Measurements from ENCODE around the gene ZNF772. TPM values are rescaled to one million over a fixed set of nuclear protein-coding genes. Genes with fewer than 3 reads are reported as not detected.
A peak's percentile ranks its signal among the peaks of the same experiment; 100 is the strongest.
"Not testable (repeated sequence)": the region's sequence is repeated elsewhere in the genome, so short reads cannot be mapped to it uniquely, and the experiment has no call there.

The ZNF772 gene
- total RNA-seq (2014; rRNA removed): 11.1 and 17.9 TPM in 2 replicates
- polyA plus RNA-seq (2012): 3.0 TPM

DNA sequence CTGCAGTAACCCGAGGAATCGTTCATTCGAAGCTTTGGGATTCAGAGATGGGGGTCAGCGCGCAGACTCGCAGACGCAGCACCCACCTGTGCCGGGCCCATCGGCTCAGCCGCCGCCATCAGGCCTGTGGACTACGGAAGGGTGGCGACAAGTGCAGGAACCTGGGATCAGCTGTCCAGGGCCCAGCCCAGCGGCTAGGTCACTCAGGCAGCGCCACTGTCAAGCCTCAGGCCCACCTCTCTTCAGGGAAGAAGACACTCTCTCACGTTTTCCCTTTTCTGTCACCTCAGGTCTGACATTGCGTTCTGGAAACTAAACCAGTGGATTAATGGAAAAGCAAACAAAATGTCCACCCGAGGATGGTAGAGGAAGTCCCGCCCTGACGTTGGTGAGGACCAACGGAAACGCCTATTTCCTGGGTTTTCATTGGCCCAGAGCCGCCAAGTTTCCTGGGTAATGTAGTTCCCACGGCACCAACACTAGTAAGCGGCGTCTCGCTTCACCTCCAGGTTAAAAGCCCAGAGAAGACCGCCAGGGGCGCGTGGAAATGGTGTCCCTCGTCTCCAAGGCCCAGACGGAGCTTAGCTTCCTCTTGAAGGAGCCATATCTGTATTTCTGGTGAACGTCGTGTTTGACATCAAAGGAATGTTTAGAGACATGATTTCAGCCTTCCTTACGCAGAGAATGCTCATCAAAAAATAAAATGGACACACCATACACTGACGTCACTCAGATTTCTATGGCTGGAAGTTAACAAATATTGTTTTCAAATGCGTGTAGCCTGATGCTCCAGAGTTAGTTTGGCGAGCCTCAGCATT, at the start of gene ZNF772:
Gene ZNF772 (minus strand): TSS at position 376 of the 818 bp plus-strand sequence. CDS start 257 bp downstream, at position 119.
- DNase-seq (ENCODE audit: low read depth): peak; percentile 94

GRCh38 chr19:57518021-57518420, 40.7 kb upstream of the ZNF772 start:
- not testable (repeated sequence) for DNase-seq (ENCODE audit: low read depth)

DNA sequence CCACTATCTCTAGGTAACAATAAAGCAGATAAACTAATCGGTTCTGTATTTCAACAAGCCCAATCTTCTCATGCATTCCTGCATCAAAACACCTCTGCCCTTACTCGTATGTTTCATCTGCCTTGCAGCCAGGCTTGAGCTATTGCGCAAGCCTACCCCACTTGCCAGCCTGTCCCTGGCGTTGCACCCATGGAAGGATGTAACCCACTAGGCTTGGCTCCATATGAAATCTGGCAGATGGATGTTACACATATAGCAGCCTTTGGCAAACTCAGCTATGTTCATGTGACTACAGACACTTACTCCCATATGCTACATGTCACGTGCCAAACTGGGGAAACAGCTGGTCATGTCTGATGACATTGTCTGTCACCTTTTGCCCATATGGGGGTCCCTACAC, 37.9 kb upstream of the ZNF772 start:
- DNase-seq (ENCODE audit: low read depth): no peak

GRCh38 chr19:57512845-57513244, 35.5 kb upstream of the ZNF772 start:
- peak; percentile 33 for DNase-seq (ENCODE audit: low read depth)

DNA sequence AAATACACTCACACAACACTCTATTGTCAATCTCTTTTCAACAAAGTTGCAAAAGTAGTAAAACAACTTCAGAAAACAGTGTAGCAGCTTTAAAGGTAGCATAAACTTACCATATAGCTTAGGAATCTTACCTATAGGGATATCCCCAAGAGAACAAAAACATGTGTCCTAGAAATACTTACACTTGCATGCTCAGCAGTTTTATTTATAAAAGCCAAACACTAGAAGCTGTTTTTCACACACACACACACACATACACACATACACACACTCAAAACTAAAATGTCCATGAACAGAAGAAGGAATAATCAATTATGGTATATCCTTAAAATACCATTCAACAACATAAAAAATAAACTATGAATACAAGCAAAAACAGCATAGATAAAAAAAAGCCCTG, 34.1 kb upstream of the ZNF772 start:
- no peak for DNase-seq (ENCODE audit: low read depth)

GRCh38 chr19:57506163-57506562, 28.8 kb upstream of the ZNF772 start:
- no peak for DNase-seq (ENCODE audit: low read depth)

- peak; percentile 23 for DNase-seq (ENCODE audit: low read depth)
Observed at GRCh38 chr19:57500400-57500799, 23.0 kb upstream of the ZNF772 start.

DNA sequence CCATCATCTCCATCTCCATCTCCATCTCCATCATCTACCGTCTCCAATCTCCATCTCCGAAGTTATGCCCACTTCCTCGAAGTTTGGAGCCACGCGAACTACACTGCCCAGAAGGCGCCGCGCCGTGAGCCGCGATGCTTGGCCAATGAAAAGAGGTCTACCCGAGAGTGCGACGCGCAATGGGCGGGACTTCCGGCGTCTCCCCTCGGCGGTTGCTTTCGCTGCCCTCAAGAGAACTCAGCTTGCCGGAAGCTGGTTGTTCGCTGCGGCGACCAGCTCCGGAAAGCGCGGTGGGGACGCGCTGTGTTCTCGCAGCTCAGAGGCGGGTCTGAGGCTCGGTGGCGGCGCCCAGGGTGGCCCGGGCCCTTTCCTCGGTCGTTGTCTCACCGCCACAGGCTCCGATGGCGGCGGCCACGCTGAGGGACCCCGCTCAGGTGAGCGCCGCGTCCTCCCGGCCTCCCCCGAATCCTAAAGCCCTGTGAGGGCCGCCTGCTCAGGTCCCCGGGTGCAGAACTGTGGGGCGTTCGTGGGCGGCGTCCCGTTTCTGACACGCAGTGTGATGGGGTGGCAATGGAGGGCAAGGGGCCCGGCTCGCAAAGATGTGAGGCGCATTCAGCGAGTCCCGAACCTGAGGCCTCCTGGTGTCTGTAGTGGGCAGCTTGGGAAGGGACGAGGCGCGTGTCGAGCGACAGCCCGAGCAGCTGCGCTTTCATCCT, 22.5 kb upstream of the ZNF772 start, which contains the start of gene ZNF773:
Gene ZNF773 (plus strand): TSS at position 259 of the 716 bp plus-strand sequence. CDS start 143 bp downstream, at position 402.
- DNase-seq (ENCODE audit: low read depth): peak; percentile 94

DNA sequence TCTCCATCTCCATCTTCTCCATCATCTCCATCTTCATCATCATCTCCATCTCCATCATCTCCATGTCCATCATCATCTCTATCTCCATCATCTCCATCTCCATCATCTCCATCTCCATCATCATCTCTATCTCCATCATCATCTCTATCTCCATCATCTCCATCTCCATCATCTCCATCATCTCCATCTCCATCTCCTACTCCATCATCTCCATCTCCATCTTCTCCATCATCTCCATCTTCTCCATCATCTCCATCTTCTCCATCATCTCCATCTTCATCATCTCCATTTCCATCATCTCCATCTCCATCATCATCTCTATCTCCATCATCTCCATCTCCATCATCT, 21.9 kb upstream of the ZNF772 start:
- DNase-seq (ENCODE audit: low read depth): not testable (repeated sequence)

DNA sequence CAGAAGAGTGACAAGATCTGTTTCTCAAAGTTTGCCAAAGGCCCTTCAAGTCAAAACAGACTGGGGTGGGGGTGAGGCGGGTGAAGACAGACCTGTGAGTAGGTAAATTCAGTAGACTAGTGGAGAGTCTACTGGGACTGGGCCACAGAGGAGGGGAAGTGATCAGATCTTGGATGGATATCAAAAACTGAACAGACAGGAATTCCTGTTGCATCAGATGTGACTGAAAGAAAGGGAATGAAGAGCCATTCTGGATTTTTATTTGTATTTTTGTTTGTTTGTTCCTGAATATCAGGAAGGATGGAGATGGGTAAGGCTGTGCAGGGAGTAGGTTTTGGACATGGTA, 10.9 kb upstream of the ZNF772 start:
- DNase-seq (ENCODE audit: low read depth): not testable (repeated sequence)

DNA sequence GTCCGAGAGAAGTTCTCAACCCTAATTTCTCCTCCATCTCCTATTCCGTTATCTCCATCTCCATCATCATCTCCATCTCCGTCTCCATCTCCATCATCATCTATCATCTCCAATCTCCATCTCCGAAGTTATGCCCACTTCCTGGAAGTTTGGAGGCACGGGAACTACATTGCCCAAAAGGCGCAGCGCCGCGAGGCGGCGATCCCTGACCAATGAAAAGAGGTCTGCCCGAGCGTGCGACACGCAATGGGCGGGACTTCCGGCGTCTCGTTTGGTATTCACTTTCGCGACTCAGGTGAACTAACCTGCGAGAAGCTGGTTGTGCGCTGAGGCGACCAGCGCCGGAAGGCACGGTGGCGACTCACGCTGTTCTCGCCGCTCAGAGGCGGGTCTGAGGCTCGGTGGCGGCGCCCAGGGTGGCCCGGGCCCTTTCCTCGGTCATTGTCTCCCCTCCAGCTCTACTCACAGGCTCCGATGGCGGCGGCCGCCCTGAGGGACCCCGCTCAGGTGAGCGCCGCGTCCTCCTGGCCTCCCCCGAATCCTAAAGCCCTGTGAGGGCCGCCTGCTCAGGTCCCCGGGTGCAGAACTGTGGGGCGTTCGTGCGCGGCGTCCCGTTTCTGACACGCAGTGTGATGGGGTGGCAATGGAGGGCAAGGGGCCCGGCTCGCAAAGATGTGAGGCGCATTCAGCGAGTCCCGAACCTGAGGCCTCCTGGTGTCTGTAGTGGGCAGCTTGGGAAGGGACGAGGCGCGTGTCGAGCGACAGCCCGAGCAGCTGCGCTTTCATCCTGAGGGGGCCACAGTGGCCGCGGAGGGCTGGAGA, 10.3 kb upstream of the ZNF772 start, which contains the start of gene ZNF419:
Gene ZNF419 (plus strand): TSS at position 274 of the 822 bp plus-strand sequence. CDS start 201 bp downstream, at position 475.
- DNase-seq (ENCODE audit: low read depth): peak; percentile 80

- DNase-seq (ENCODE audit: low read depth): no peak
Observed at GRCh38 chr19:57473646-57474045, 3.7 kb downstream of the ZNF772 start.

GRCh38 chr19:57466489-57466888, 10.9 kb downstream of the ZNF772 start:
- DNase-seq (ENCODE audit: low read depth): no peak

- peak; percentile 41 for DNase-seq (ENCODE audit: low read depth)
Observed at GRCh38 chr19:57465680-57466381, 11.5 kb downstream of the ZNF772 start.

DNA sequence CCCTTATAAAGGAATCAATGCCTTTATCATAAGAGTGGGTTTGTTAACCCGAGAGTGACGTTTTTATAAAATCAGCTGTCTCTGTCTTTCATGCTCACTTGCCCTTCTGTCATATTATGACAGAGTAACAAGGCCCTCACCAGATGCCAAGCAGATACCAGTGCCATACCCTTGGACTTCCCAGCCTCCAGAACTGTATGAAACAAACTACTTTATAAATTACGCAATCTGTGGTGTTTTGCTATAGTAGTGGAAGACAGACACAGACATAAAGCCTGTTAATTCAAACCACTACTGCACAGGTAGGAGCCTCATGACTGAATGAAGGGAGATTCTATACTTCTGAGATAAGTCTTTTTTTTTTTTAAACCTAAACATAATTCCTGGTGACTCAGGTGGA, 25.1 kb downstream of the ZNF772 start:
- DNase-seq (ENCODE audit: low read depth): no peak

- no peak for DNase-seq (ENCODE audit: low read depth)
Observed at GRCh38 chr19:57443121-57443696, 34.2 kb downstream of the ZNF772 start.

DNA sequence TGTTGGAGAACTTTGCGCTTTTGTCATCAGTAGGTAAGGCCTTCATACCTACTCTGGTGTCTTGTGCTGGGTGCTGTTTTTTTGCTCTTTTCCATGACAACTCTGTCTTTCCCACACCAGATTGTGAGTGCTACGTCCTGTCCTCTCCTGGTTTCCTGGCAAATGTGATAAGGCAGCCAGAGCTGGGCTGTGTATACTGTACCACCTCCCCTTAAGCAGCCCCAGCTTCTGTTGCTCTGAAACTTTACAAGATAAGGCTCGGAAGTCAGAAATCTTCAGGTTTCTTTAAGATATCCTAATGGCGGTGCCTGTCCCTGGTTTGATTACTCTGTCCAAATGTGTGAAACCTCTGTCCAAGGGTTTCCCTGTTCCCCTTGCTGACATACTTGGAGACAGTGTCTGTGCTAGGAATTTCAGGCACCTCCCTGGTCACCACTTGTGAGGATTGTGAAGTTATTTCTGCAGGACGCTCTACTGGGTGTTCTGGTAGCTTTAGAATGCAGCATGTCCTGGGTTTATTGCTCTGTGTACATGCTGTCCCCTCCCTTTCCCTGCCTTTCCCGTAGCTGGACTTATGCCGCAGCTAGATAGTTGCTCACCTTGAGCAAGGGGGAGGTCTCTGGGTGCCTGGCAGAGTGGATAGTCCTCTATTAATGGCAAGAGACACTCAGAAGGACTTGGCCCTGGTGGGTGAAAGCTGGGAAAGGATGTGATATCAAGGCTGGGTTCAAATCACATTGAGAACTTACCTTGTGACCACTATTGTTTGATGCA, 35.2 kb downstream of the ZNF772 start:
- DNase-seq (ENCODE audit: low read depth): no peak

GRCh38 chr19:57438925-57439324, 38.4 kb downstream of the ZNF772 start:
- DNase-seq (ENCODE audit: low read depth): no peak

GRCh38 chr19:57437931-57438330, 39.4 kb downstream of the ZNF772 start:
- no peak for DNase-seq (ENCODE audit: low read depth)

DNA sequence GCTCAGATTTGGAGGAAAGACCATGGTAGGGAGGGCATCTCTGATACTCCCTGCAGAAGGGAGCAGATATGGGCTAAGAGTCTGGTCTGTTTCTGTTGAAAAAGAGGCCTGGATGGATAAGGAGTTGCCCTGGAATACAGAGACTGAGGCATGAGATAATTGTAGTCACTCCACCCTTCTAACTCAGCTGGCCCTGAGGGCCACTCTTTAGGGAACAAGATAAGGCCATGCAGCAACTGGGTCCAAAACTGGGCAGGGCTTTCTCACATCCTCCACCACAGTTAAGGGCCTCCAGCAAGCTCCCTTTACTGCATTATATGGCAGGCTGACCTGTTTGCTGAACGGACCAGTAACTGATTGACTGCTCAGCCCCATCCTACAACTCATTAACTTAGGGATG, 40.9 kb downstream of the ZNF772 start:
- no peak for DNase-seq (ENCODE audit: low read depth)

Data from LHCN-M2 (cell line).